Superior temporal gyrus (tissue), 1 donor: ENCODE measurements around the gene XPNPEP2.

Experiments used
- DNase-seq: peaks from one replicate; pipeline ENCODE4 v3.0.0-alpha.2; 2016; ENCODE audit errors: extremely low spot score

The XPNPEP2 gene

GRCh38 chrX:129779747-129780146 is 41.0 kb downstream of the XPNPEP2 start, which contains the start of gene SASH3:
TSS of gene SASH3 (plus strand) at chrX:129779949. CDS start at chrX:129780098, 149 bp downstream.
- DNase-seq: no peak

- DNase-seq: no peak
These were observed 41.8 kb downstream of the XPNPEP2 start for GRCh38 chrX:129780441-129781105.

DNA sequence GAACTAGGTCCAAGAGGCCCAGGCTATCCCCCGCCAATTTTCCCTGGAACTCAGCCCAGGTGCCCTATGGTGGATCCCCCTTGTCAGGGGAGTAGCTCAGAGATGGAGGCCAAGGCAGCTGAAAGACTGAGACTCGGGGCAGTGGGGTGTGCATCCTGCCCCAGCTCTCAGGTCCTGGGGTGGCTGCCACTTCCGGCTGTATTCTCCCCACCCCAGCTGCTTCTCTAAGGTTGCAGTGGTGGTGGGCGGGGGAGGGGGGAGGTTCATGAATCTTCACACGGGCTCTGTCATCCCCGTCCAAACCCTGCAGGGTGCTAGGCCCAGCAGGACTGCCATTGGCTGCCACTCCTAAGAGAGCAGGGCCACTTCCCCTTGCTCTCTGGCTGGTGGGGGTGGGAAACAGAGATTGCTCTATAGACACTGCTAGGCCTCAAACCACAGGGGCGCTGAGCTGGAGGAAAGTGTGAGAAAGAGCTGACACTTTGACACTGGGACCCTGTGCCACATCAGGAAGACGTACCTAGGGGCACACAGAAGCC is 42.4 kb downstream of the XPNPEP2 start:
- no peak for DNase-seq

- no peak for DNase-seq
These were observed 43.1 kb downstream of the XPNPEP2 start for GRCh38 chrX:129781680-129782495.

DNA sequence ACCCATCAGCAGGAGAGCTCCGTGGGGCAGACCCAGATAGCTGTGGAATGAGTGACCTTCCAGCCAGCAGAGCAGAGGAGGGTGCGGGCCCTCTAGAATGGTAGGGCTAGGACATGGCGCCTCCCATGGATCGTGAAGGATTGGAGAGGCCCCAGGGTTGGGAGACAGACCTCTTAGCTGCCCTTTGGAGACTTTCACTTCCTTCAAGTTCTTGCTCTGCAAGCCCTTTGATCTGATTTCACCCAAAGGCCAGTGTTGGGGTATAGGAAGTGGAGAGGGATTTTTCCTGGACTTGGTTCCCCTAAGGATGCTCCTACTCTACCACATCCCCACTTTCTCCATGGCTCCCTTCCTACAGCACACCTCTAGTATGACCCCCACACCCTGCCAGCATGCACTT is 43.9 kb downstream of the XPNPEP2 start:
- no peak for DNase-seq

DNA sequence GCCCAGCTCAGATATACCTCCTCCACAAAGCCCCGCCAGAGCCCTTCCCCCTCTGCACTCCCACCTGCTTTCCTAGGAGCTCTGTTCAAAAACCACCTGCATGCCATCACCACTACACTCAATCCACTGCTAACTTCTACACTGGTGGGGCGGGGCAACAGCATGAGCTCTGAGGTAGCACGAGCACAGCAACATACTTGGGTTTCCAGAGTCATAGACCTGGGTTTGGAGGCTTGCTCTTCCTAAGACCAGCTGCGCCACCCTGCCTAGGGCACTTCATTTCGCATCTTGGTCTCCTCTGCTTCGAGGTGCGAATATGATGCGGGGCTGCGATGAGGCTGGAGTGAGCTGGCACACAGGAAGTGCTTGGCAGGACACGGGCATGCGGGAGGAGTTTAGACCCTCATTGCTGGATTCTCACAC is 44.5 kb downstream of the XPNPEP2 start:
- DNase-seq: no peak

- DNase-seq: no peak
These were observed 45.6 kb downstream of the XPNPEP2 start for GRCh38 chrX:129784371-129784770.

- DNase-seq: no peak
These were observed 46.6 kb downstream of the XPNPEP2 start for GRCh38 chrX:129785160-129785947.

DNA sequence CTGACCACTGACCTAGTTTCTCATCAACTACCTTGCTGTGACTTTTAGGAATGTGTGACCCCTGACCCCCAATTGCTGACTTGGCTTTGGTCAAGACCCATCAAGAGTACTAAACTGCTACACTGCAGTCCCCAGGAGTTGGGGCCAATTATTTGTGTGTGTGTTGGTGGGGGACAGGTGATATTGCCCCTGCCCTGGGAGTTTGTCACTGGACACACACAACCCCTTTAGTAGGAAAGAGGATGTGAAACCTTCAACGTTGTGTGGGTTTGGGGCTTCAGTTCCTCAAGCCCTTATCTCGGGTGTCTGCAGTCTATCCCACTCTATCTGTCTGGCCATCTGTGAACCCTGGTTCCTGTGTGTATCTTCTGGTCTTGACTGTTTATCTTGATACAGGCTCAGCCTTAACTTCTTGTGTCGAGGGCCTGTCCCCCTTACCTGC is 47.5 kb downstream of the XPNPEP2 start:
- DNase-seq: no peak

- no peak for DNase-seq
These were observed 48.7 kb downstream of the XPNPEP2 start for GRCh38 chrX:129787336-129788055.

DNA sequence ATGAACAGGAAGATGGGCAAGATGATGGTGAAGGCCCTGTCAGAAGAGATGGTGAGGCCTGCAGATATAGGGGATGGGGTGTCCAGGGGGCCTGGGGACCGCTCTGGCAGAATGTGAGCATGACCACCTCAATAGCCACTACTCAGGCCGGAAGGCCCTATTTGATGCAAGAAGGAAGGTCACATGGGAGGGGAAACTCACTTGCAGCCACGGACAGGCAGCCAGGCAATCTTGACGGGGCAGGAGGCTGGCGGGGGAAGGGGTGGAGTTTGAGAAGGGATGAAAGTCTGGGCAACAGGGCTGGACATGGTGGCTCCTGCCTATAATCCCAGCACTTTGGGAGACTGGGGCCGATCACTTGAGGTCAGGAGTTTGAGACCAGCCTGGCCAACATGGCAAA is 49.7 kb downstream of the XPNPEP2 start:
- no peak for DNase-seq

DNA sequence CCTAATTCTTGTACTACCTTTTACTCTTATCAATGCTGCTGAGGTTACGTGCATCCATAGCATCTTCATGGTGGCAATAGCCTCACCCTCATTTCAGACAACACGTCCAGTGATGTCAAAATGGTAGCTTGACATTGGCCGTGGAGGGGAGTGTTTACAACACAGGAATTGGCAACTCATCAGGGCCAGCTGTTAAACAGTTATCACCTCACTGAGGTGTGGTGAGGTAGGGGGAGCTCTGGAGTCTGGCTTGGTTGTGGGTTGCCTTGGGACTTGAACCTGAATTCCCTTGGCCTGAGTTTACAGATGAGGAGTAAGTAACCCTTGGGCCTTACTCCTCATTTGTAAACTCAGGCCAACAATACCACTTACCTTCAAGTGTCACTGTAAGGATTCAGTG is 51.4 kb downstream of the XPNPEP2 start:
- no peak for DNase-seq

- DNase-seq: no peak
These were observed 52.0 kb downstream of the XPNPEP2 start for GRCh38 chrX:129790808-129791207.

GRCh38 chrX:129791336-129791735 is 52.6 kb downstream of the XPNPEP2 start:
- DNase-seq: no peak

DNA sequence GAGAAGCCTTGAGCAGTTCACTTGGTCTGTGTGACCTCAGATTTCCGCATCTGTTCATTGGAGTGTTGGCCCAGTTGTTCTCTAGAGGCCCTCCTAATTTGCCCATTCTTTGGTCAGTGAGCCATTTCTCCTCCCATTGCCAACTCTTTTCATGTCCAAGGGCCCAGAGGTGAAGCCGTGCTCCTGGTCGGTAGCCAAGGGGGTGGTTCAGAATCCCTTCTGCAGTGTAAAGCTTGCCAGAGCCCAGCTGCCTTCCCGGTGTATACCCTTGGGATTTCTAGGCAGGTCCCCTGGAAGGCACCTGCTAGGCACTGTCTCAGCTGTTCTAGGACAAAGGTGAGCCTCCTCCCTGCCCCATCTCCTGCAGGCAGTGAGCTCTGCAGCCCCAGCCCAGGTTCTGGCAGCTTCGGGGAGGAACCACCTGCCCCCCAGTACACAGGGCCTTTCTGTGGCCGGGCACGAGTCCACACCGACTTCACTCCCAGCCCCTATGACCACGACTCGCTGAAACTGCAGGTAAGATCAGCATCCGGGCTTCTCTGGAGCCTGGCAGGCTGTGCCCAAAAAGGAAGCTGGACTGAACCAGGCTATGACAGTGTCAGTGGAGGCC is 53.3 kb downstream of the XPNPEP2 start:
- DNase-seq: no peak

GRCh38 chrX:129792586-129793291 is 54.0 kb downstream of the XPNPEP2 start:
- DNase-seq: no peak

DNA sequence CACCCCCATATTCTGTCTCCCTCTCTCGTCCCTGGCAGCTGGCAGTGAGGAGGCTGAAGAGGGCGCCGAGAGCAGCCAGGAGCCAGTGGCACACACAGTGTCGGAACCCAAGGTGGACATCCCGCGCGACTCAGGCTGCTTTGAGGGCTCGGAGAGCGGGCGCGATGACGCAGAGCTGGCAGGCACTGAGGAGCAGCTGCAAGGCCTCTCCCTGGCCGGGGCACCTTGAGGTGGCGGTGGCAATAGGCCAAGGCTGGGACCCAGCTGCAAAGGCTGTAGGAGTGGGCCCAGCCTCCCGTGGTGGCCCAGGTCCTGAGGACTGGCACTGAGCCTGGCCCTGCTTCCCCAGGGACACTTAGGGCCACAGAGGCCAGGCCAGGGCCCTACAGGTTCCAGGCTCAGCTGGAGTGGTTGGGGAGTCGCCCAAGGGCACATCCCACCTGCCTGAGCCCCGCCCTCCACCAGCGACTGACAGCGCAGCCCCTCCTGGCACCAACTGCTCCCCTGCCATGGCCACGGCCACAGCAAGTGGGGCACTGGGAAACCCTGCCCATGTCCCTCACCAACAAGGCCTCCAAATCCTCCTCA is 54.9 kb downstream of the XPNPEP2 start:
- DNase-seq: no peak

GRCh38 chrX:129795584-129795983 is 56.8 kb downstream of the XPNPEP2 start:
- no peak for DNase-seq

GRCh38 chrX:129797251-129797906 is 58.6 kb downstream of the XPNPEP2 start:
- DNase-seq: no peak
